Measurements from ENCODE around the gene KIAA1549. TPM values are rescaled to one million over a fixed set of nuclear protein-coding genes. Genes with fewer than 3 reads are reported as not detected.

The KIAA1549 gene
- total RNA-seq, 1 donor from 2014 or later: 10.8 TPM

DNA sequence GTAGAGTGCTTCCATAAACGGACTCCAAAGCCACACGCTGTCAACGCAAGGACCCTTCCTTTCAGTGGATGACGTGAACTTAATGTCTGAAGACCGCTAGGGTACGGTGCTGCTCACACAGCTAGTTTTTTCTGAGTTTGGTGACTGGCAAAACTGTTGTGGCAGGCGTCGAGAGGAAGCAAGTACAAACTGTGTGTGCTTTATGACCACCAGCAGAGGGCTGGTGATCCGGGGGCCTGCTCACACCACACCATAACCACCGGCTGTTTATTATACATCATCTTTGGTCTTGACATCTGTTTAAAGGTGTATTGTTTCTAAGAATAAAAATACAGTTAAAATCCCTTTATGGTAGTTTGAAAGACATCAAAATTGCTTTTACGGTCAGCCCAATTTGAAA lies 146.1 kb downstream of the KIAA1549 start:
- Mint-ChIP-seq H3K27me3 (ENCODE audit: unreplicated experiment) (no peaks in the 10 kb centered on the region), H3K4me3 (ENCODE audit: unreplicated experiment) (no peak overlapping the region), H3K36me3 (ENCODE audit: low read depth, unreplicated experiment) (peaks cover 5% of the 10 kb centered on the region), H3K9me3 (ENCODE audit: unreplicated experiment) (no peaks in the 10 kb centered on the region), H3K4me1 (ENCODE audit: unreplicated experiment) (peaks cover 23% of the 10 kb centered on the region), H3K27ac (ENCODE audit: unreplicated experiment) (no peak overlapping the region)
- no peak for DNase-seq (ENCODE audit: low spot score)
- TF ChIP-seq, protein P1, sequence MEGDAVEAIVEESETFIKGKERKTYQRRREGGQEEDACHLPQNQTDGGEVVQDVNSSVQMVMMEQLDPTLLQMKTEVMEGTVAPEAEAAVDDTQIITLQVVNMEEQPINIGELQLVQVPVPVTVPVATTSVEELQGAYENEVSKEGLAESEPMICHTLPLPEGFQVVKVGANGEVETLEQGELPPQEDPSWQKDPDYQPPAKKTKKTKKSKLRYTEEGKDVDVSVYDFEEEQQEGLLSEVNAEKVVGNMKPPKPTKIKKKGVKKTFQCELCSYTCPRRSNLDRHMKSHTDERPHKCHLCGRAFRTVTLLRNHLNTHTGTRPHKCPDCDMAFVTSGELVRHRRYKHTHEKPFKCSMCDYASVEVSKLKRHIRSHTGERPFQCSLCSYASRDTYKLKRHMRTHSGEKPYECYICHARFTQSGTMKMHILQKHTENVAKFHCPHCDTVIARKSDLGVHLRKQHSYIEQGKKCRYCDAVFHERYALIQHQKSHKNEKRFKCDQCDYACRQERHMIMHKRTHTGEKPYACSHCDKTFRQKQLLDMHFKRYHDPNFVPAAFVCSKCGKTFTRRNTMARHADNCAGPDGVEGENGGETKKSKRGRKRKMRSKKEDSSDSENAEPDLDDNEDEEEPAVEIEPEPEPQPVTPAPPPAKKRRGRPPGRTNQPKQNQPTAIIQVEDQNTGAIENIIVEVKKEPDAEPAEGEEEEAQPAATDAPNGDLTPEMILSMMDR (IDR thresholded peaks at IDR 0.05; ENCODE audit: unreplicated experiment): no peak

DNA sequence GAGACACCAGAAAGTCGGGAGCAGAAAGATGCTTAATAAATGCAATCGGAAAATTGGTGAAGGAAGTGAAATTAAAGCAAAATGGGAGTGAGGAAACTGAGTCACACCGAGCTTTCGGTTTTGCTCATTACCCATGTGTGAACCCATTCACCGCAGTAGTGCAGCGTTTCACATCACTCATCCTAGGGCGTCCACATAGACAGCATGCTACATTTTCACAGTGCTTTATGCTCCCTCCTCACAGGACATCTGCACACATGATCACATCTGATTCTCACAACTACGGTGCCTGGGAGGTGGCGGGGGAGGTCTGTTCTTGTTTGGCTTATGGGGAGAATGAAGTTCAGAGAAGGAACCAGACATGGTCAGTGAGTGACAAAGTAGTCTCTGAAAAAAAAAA lies 146.6 kb downstream of the KIAA1549 start:
- no peak for DNase-seq (ENCODE audit: low spot score)
- TF ChIP-seq, protein P1 (IDR thresholded peaks at IDR 0.05; ENCODE audit: unreplicated experiment): no peak
- Mint-ChIP-seq H3K9me3 (ENCODE audit: unreplicated experiment) (no peaks in the 10 kb centered on the region), H3K4me3 (ENCODE audit: unreplicated experiment) (no peak overlapping the region), H3K36me3 (ENCODE audit: low read depth, unreplicated experiment) (peaks cover 5% of the 10 kb centered on the region), H3K27ac (ENCODE audit: unreplicated experiment) (no peak overlapping the region), H3K27me3 (ENCODE audit: unreplicated experiment) (no peaks in the 10 kb centered on the region), H3K4me1 (ENCODE audit: unreplicated experiment) (peaks cover 23% of the 10 kb centered on the region)

DNA sequence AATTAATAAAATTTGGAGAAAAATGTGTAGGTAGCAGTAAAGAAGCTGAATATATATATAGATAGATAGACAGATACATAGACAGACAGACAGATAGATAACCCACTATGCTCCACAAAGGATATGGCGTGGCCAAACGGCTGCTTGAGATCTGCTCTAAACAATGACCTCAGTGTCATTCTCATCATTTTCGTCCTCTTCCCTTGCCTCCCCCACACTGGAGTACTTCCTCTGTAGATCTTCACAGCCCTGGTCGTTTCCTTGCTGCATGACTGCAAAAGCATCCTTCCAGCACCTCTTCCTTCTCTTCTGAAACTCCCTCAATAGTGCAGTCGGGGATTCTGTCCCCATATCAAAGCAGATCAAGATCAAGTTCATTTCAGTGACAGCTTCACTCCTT lies 147.6 kb downstream of the KIAA1549 start:
- Mint-ChIP-seq H3K4me3 (ENCODE audit: unreplicated experiment) (no peak overlapping the region), H3K9me3 (ENCODE audit: unreplicated experiment) (no peaks in the 10 kb centered on the region), H3K27ac (ENCODE audit: unreplicated experiment) (no peak overlapping the region), H3K36me3 (ENCODE audit: low read depth, unreplicated experiment) (peaks cover 5% of the 10 kb centered on the region), H3K27me3 (ENCODE audit: unreplicated experiment) (no peaks in the 10 kb centered on the region), H3K4me1 (ENCODE audit: unreplicated experiment) (peaks cover 23% of the 10 kb centered on the region)
- TF ChIP-seq, protein P1 (IDR thresholded peaks at IDR 0.05; ENCODE audit: unreplicated experiment): no peak
- DNase-seq (ENCODE audit: low spot score): no peak

DNA sequence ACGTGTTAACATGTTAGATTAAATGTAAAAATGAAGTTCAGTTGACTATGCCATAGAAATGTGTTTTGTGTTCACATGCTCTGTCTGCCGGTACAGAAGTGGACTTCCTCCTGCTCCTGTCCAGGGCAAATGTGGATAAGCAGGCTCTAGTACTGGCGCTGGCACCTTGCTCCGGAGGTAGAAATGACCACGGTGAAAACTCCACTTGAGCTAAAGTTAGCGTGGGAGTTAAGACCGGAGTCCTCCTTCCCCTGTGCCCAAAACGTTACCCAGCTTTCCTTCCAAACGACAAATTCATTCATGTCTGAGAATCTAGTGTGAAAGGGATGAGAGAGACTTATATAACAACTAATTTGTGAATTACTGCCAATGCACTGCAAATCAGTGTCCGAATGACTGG lies 148.2 kb downstream of the KIAA1549 start:
- Mint-ChIP-seq H3K9me3 (ENCODE audit: unreplicated experiment) (no peaks in the 10 kb centered on the region), H3K4me1 (ENCODE audit: unreplicated experiment) (peaks cover 22% of the 10 kb centered on the region), H3K36me3 (ENCODE audit: low read depth, unreplicated experiment) (peaks cover 5% of the 10 kb centered on the region), H3K27me3 (ENCODE audit: unreplicated experiment) (no peaks in the 10 kb centered on the region), H3K27ac (ENCODE audit: unreplicated experiment) (no peak overlapping the region), H3K4me3 (ENCODE audit: unreplicated experiment) (no peak overlapping the region)
- DNase-seq (ENCODE audit: low spot score): no peak
- TF ChIP-seq, protein P1 (IDR thresholded peaks at IDR 0.05; ENCODE audit: unreplicated experiment): no peak

DNA sequence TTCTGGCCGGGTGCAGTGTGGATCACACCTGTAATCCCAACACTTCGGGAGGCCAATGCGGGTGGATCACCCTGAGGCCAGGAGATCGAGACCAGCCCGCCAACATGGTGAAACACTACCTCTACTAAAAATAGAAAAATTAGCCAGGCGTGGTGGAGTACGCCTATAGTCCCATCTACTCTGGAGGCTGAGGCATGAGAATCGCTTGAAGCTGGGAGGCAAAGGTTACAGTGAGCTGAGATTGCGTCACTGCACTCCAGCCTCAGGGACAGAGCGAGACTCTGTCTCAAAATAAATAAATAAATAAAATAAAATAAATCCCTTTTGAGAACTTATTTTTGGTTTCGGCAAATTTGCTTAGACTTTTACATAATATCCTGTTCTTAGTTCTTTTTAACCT lies 151.9 kb downstream of the KIAA1549 start:
- Mint-ChIP-seq H3K27me3 (ENCODE audit: unreplicated experiment) (no peaks in the 10 kb centered on the region), H3K36me3 (ENCODE audit: low read depth, unreplicated experiment) (peaks cover under 1% of the 10 kb centered on the region), H3K27ac (ENCODE audit: unreplicated experiment) (no peak overlapping the region), H3K4me3 (ENCODE audit: unreplicated experiment) (no peak overlapping the region), H3K4me1 (ENCODE audit: unreplicated experiment) (peaks cover 15% of the 10 kb centered on the region), H3K9me3 (ENCODE audit: unreplicated experiment) (no peaks in the 10 kb centered on the region)
- no peak for DNase-seq (ENCODE audit: low spot score)
- TF ChIP-seq, protein P1 (IDR thresholded peaks at IDR 0.05; ENCODE audit: unreplicated experiment): no peak

Measured in endothelial cell (in vitro differentiated cells).